B cell (primary cell): ENCODE measurements around the gene SLC12A4. TPM values are rescaled to one million over a fixed set of nuclear protein-coding genes. Genes with fewer than 3 reads are reported as not detected.
A peak's percentile ranks its signal among the peaks of the same experiment; 100 is the strongest.

Experiments used
- ATAC-seq: fragments of 200-7000 bp; cut with Tn5 transposase; one replicate; pipeline ENCODE4 v1.10.0; 2021; ENCODE audit warnings: low read depth, mild to moderate bottlenecking, moderate number of reproducible peaks, moderate library complexity
- CTCF ChIA-PET: fragments of 350-600 bp; sonication (Branson Sonifier 250); formaldehyde crosslinking; loops from one replicate; lab custom pipeline; 2021; ENCODE audit warnings: antibody characterized with exemption, inconsistent platforms; lab: Charles Lee
- POLR2A ChIA-PET: fragments of 350-600 bp; sonication (Branson Sonifier 250); formaldehyde crosslinking; loops from one replicate; lab custom pipeline; 2021; ENCODE audit warnings: antibody characterized with exemption; lab: Charles Lee
- DNase-seq: peaks from one replicate; pipeline ENCODE4 v3.0.0; 2013
- H2AFZ ChIP-seq: 2 replicates; pipeline ENCODE4 v1.6.1; 2012; ENCODE audit warnings: mild to moderate bottlenecking, low read depth, low read length; ENCODE audit not compliant: insufficient read depth, poor library complexity, severe bottlenecking
- H3K27ac ChIP-seq, 2 donors: 1 replicate in 1 of 2; 2 replicates in 1 of 2; pipeline ENCODE4 v1.5.1; 2012 to 2013; ENCODE audit warnings: low read length in 2 of 2, mild to moderate bottlenecking in 2 of 2, moderate library complexity in 1 of 2
- H3K27me3 ChIP-seq, 4 experiments: fragments of 200-600 bp in 1 of 4; sonication (generic) in 1 of 4; replicated peaks in 1 of 4; 1 replicate in 2 of 4; 2 replicates in 2 of 4; pipeline versions ENCODE4 v1.6.1 to v1.7.0; 2013 to 2016; ENCODE audit warnings: low read length in 3 of 4, mild to moderate bottlenecking in 2 of 4, mixed read lengths in 1 of 4, moderate library complexity in 1 of 4; ENCODE audit not compliant: insufficient read depth in 4 of 4, control insufficient read depth in 3 of 4; ENCODE audit errors: control extremely low read depth in 1 of 4
- H3K36me3 ChIP-seq, 2 experiments: replicated peaks in 1 of 2; 1 replicate in 1 of 2; 2 replicates in 1 of 2; pipeline versions ENCODE4 v1.6.1 to v1.7.1; 2013; ENCODE audit warnings: low read length in 1 of 2; ENCODE audit not compliant: insufficient read depth in 2 of 2, control insufficient read depth in 1 of 2; ENCODE audit errors: control extremely low read depth in 1 of 2, extremely low read depth in 1 of 2
- H3K4me1 ChIP-seq, 2 donors: fragments of 200-600 bp in 1 of 2; sonication (generic) in 1 of 2; 1 replicate in 1 of 2; 2 replicates in 1 of 2; pipeline versions ENCODE4 v1.5.1 to v1.6.1; 2013 to 2017; ENCODE audit warnings: low read length in 2 of 2; ENCODE audit not compliant: control insufficient read depth in 2 of 2, insufficient read depth in 2 of 2
- H3K4me2 ChIP-seq: replicated peaks from 2 replicates; pipeline ENCODE3; 2012; ENCODE audit warnings: mild to moderate bottlenecking, low read depth, low read length; ENCODE audit not compliant: poor library complexity, severe bottlenecking
- H3K4me3 ChIP-seq, 5 experiments: fragments of 200-600 bp in 1 of 5; sonication (generic) in 1 of 5; 1 replicate in 3 of 5; 2 replicates in 2 of 5; pipeline versions ENCODE4 v1.5.1 to v1.7.0; 2011 to 2016; ENCODE audit warnings: low read length in 4 of 5, mild to moderate bottlenecking in 4 of 5, low read depth in 2 of 5, control low read depth in 1 of 5, moderate library complexity in 1 of 5; ENCODE audit not compliant: insufficient read depth in 1 of 5; ENCODE audit errors: control extremely low read depth in 1 of 5, extremely low read depth in 1 of 5
- H3K79me2 ChIP-seq: fragments of 200-600 bp; sonication (generic); one replicate; pipeline ENCODE4 v1.6.0; 2016; ENCODE audit warnings: low read length; ENCODE audit not compliant: control insufficient read depth, insufficient read depth
- H3K9ac ChIP-seq: fragments of 200-600 bp; sonication (generic); 2 replicates; pipeline ENCODE4 v1.6.1; 2017; ENCODE audit warnings: mild to moderate bottlenecking, low read length, moderate library complexity
- H3K9me3 ChIP-seq, 3 donors: one replicate each; pipeline versions ENCODE4 v1.6.1 to v1.7.1; 2013; ENCODE audit warnings: low read length in 2 of 3; ENCODE audit not compliant: control insufficient read depth in 2 of 3, insufficient read depth in 1 of 3; ENCODE audit errors: control extremely low read depth in 1 of 3
- H4K20me1 ChIP-seq: 2 replicates; pipeline ENCODE4 v1.6.0; 2012; ENCODE audit warnings: mild to moderate bottlenecking, low read length; ENCODE audit not compliant: insufficient read depth, control insufficient read depth, poor library complexity, severe bottlenecking
- H3K27ac Mint-ChIP-seq: one replicate; pipeline ENCODE4 v1.8.0; 2021; ENCODE audit warnings: mixed read lengths
- H3K27me3 Mint-ChIP-seq: one replicate; pipeline ENCODE4 v1.8.0; 2021; ENCODE audit warnings: mixed read lengths
- H3K4me1 Mint-ChIP-seq: one replicate; pipeline ENCODE4 v1.8.0; 2021; ENCODE audit warnings: mixed read lengths
- H3K4me3 Mint-ChIP-seq: one replicate; pipeline ENCODE4 v1.8.0; 2021; ENCODE audit warnings: mixed read lengths
- H3K9me3 Mint-ChIP-seq: one replicate; pipeline ENCODE4 v1.8.0; 2022; ENCODE audit warnings: mixed read lengths; ENCODE audit not compliant: insufficient read depth
- CTCF ChIP-seq: fragments of 200-600 bp; IDR thresholded peaks from one replicate; pipeline ENCODE4 v1.8.0; 2022; ENCODE audit warnings: antibody characterized with exemption, mild to moderate bottlenecking
- EZH2 ChIP-seq: IDR thresholded peaks from 2 replicates; pipeline ENCODE4 v1.6.1; 2012; ENCODE audit warnings: borderline replicate concordance, low read depth, mild to moderate bottlenecking, moderate library complexity, low read length; ENCODE audit not compliant: insufficient read depth, poor library complexity, severe bottlenecking
- WGBS: methylation state at CpG from one replicate; pipeline ENCODE4 v1.1.5; 2013; ENCODE audit warnings: missing lambda C conversion rate; ENCODE audit not compliant: insufficient coverage; 5-methylcytosine and 5-hydroxymethylcytosine counted together
- intact Hi-C: fragments of 100-400 bp; cut with micrococcal nuclease; formaldehyde crosslinking; loops from one replicate; pipeline ENCODE4 v1.10.0; 2022
- polyA plus RNA-seq: library from polyadenylated mRNA; depleted of rRNA; stranded (reverse); fragments of >200 nt; gene quantifications from 2 replicates; pipeline ENCODE4 v1.2.3, GENCODE V29; 2012
- total RNA-seq, 2 donors: library from RNA; stranded (reverse); fragments of 120-200 nt in 1 of 2; gene quantifications; 1 replicate in 1 of 2; 2 replicates in 1 of 2; pipeline versions ENCODE4 v1.2.3 to v1.2.4, GENCODE V29; 2013 to 2022

The SLC12A4 gene
- total and polyA plus RNA-seq, 2 donors (not counting 1 experiment from before 2014, with no cell fraction given): 20.2 to 42.2 TPM

- peak overlapping the region; percentile 47 for H2AFZ ChIP-seq
- WGBS: 14% methylated on average over 55 of the region's 55 CpGs
- H4K20me1 ChIP-seq: peaks cover 28% of the 10 kb centered on the region
- H3K4me1 ChIP-seq: peaks cover 25 to 38% of the 10 kb centered on the region in 2 donors
- POLR2A ChIA-PET: interaction anchor here (0.6 to 3.3 kb wide), 20 partner anchors 33 to 447 kb away, joined by 3 to 19 read pairs (median 3); partner anchors contain the start of genes ACD, CTCF, DDX28 and DUS2
- Mint-ChIP-seq H3K4me1 (peaks cover 31% of the 10 kb centered on the region), H3K9me3 (no peaks in the 10 kb centered on the region), H3K27me3 (no peaks in the 10 kb centered on the region), H3K27ac (peak overlapping the region; percentile 99), H3K4me3 (peak overlapping the region; percentile 100)
- ATAC-seq (peak; percentile 89), DNase-seq (peak; percentile 95)
- H3K27ac ChIP-seq: peak overlapping the region; percentile 67 to 85
- intact Hi-C loops: loop anchor here (1.0 to 5.0 kb wide), 12 partner anchors 33 to 443 kb away; partner anchors contain the start of genes CTCF, EDC4, GFOD2 and NFATC3
- H3K9me3 ChIP-seq: no peaks in the 10 kb centered on the region
- H3K27me3 ChIP-seq: no peaks in the 10 kb centered on the region
- peaks cover 42% of the 10 kb centered on the region for H3K79me2 ChIP-seq
- TF ChIP-seq EZH2 (no peak), CTCF (no peak)
- H3K36me3 ChIP-seq: peaks cover 7 to 33% of the 10 kb centered on the region in 2 experiments
- peak overlapping the region; percentile 91 for H3K4me2 ChIP-seq
- peak overlapping the region; percentile 77 to 96 (median 93) for H3K4me3 ChIP-seq
- H3K9ac ChIP-seq: peak overlapping the region; percentile 95
- CTCF ChIA-PET: interaction anchor here (0.7 to 6.4 kb wide), 18 partner anchors 9 to 454 kb away, joined by 3 to 29 read pairs (median 4); partner anchors contain the start of genes ATP6V0D1, CARMIL2, NRN1L and SLC12A4
These were observed 32.9 kb downstream of the SLC12A4 start for GRCh38 chr16:67935402-67936123.
